ENCODE measurements around the gene AKAP12.

AKAP12 gene

GRCh38 chr6:151248295-151248694 lies 8.5 kb downstream of the AKAP12 start:
- Histone ChIP-seq H3K27me3 (ENCODE audit: insufficient read depth, low read length, poor library complexity) (no peaks in the 10 kb centered on the region), H3K4me1 (ENCODE audit: insufficient read depth, low read length) (no peaks in the 10 kb centered on the region), H3K27ac (ENCODE audit: low read length) (no peak overlapping the region), H3K4me2 (ENCODE audit: insufficient read depth, low read length) (no peak overlapping the region), H3K9ac (ENCODE audit: low read depth, low read length) (no peak overlapping the region), H2AFZ (ENCODE audit: low read depth, low read length) (no peak overlapping the region), H3K36me3 (ENCODE audit: insufficient read depth, low read length) (no peaks in the 10 kb centered on the region), H3K4me3 (ENCODE audit: low read depth in 1 of 2, low read length in 2 of 2) (no peak overlapping the region), H3K79me2 (ENCODE audit: insufficient read depth, low read length) (no peaks in the 10 kb centered on the region), H3K9me3 (ENCODE audit: insufficient read depth, low read length, severe bottlenecking) (no peaks in the 10 kb centered on the region), H4K20me1 (ENCODE audit: insufficient read depth, low read length) (no peaks in the 10 kb centered on the region)
- DNase-seq: no peak
- no peak for ATAC-seq (ENCODE audit: insufficient read depth, low read depth)
- TF ChIP-seq CTCF (IDR thresholded peaks at IDR 0.05; ENCODE audit: borderline replicate concordance, extremely low read depth, low read length, poor library complexity, severe bottlenecking) (no peak), EZH2 (IDR thresholded peaks at IDR 0.05; ENCODE audit: borderline replicate concordance, low read depth, low read length, severe bottlenecking) (no peak)

- no peak overlapping the region for H3K4me3 ChIP-seq (ENCODE audit: low read depth in 1 of 2, low read length in 2 of 2)
- no peaks in the 10 kb centered on the region for H3K79me2 ChIP-seq (ENCODE audit: insufficient read depth, low read length)
- H3K27me3 ChIP-seq (ENCODE audit: insufficient read depth, low read length, poor library complexity): no peaks in the 10 kb centered on the region
- H3K9me3 ChIP-seq (ENCODE audit: insufficient read depth, low read length, severe bottlenecking): no peaks in the 10 kb centered on the region
- TF ChIP-seq CTCF (IDR thresholded peaks at IDR 0.05; ENCODE audit: borderline replicate concordance, extremely low read depth, low read length, poor library complexity, severe bottlenecking) (no peak), EZH2 (IDR thresholded peaks at IDR 0.05; ENCODE audit: borderline replicate concordance, low read depth, low read length, severe bottlenecking) (no peak)
- DNase-seq (no peak), ATAC-seq (ENCODE audit: insufficient read depth, low read depth) (no peak)
- no peak overlapping the region for H3K27ac ChIP-seq (ENCODE audit: low read length)
- H3K4me2 ChIP-seq (ENCODE audit: insufficient read depth, low read length): no peak overlapping the region
- H3K36me3 ChIP-seq (ENCODE audit: insufficient read depth, low read length): no peaks in the 10 kb centered on the region
- no peaks in the 10 kb centered on the region for H3K4me1 ChIP-seq (ENCODE audit: insufficient read depth, low read length)
- no peaks in the 10 kb centered on the region for H4K20me1 ChIP-seq (ENCODE audit: insufficient read depth, low read length)
- no peak overlapping the region for H3K9ac ChIP-seq (ENCODE audit: low read depth, low read length)
- H2AFZ ChIP-seq (ENCODE audit: low read depth, low read length): no peak overlapping the region
Measured at GRCh38 chr6:151252634-151253033, 12.9 kb downstream of the AKAP12 start.

GRCh38 chr6:151254451-151255081 lies 14.8 kb downstream of the AKAP12 start:
- H3K4me2 ChIP-seq (ENCODE audit: insufficient read depth, low read length): no peak overlapping the region
- H4K20me1 ChIP-seq (ENCODE audit: insufficient read depth, low read length): no peaks in the 10 kb centered on the region
- H3K36me3 ChIP-seq (ENCODE audit: insufficient read depth, low read length): no peaks in the 10 kb centered on the region
- ATAC-seq (ENCODE audit: insufficient read depth, low read depth) (no peak), DNase-seq (no peak)
- H3K27ac ChIP-seq (ENCODE audit: low read length): no peak overlapping the region
- H3K4me1 ChIP-seq (ENCODE audit: insufficient read depth, low read length): no peaks in the 10 kb centered on the region
- no peak overlapping the region for H3K9ac ChIP-seq (ENCODE audit: low read depth, low read length)
- no peaks in the 10 kb centered on the region for H3K27me3 ChIP-seq (ENCODE audit: insufficient read depth, low read length, poor library complexity)
- H3K4me3 ChIP-seq (ENCODE audit: low read depth in 1 of 2, low read length in 2 of 2): no peak overlapping the region
- no peaks in the 10 kb centered on the region for H3K79me2 ChIP-seq (ENCODE audit: insufficient read depth, low read length)
- H3K9me3 ChIP-seq (ENCODE audit: insufficient read depth, low read length, severe bottlenecking): no peaks in the 10 kb centered on the region
- TF ChIP-seq EZH2 (IDR thresholded peaks at IDR 0.05; ENCODE audit: borderline replicate concordance, low read depth, low read length, severe bottlenecking): no peak
- TF ChIP-seq CTCF (IDR thresholded peaks at IDR 0.05; ENCODE audit: borderline replicate concordance, extremely low read depth, low read length, poor library complexity, severe bottlenecking): no peak
- no peak overlapping the region for H2AFZ ChIP-seq (ENCODE audit: low read depth, low read length)
